NB4 (cell line): ENCODE measurements around the gene COL7A1.

Experiments used
- MYC ChIP-seq: IDR thresholded peaks from 2 replicates; pipeline ENCODE4 v1.6.1; 2011; ENCODE audit warnings: low read depth, low read length
- POLR2A ChIP-seq: IDR thresholded peaks from 2 replicates; pipeline ENCODE4 v1.6.1; 2011; ENCODE audit warnings: mild to moderate bottlenecking; ENCODE audit not compliant: insufficient read length; ENCODE audit errors: extremely low read depth
- TF ChIP-seq, protein P1 (sequence below): IDR thresholded peaks from one replicate; pipeline ENCODE4 v1.5.1; 2012; ENCODE audit warnings: low read depth, low read length

DNA sequence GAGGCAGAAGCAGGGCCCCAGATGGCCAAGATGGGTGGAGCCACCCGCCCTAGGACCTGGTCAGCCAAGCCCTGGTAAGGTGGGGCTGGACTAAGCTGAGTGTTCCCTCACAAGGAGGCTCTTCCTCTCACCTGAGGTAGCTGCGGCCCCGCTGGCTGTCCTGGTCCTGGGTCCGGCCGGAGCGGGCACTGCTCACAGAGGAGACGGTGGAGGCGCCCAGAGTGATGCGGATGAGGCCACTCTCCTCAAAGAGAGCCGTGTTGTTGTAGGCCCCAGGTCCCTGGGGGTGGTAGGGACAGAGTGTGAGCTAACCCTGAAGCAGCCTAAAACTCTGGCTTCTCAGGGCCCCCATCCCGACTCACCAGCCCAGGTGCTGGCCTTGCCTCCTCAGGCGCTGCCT, 47.5 kb upstream of the COL7A1 start:
- TF ChIP-seq, protein P1, sequence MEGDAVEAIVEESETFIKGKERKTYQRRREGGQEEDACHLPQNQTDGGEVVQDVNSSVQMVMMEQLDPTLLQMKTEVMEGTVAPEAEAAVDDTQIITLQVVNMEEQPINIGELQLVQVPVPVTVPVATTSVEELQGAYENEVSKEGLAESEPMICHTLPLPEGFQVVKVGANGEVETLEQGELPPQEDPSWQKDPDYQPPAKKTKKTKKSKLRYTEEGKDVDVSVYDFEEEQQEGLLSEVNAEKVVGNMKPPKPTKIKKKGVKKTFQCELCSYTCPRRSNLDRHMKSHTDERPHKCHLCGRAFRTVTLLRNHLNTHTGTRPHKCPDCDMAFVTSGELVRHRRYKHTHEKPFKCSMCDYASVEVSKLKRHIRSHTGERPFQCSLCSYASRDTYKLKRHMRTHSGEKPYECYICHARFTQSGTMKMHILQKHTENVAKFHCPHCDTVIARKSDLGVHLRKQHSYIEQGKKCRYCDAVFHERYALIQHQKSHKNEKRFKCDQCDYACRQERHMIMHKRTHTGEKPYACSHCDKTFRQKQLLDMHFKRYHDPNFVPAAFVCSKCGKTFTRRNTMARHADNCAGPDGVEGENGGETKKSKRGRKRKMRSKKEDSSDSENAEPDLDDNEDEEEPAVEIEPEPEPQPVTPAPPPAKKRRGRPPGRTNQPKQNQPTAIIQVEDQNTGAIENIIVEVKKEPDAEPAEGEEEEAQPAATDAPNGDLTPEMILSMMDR: no peak
- no peak for TF ChIP-seq POLR2A
- TF ChIP-seq MYC: no peak
